Fibroblast of peridontal ligament (primary cell): ENCODE results near the gene ATXN3L.

ENCODE experiments used
- DNase-seq: peaks from one replicate; pipeline ENCODE4 v3.0.0-alpha.2; 2010; ENCODE audit errors: extremely low read depth

ATXN3L gene

DNA sequence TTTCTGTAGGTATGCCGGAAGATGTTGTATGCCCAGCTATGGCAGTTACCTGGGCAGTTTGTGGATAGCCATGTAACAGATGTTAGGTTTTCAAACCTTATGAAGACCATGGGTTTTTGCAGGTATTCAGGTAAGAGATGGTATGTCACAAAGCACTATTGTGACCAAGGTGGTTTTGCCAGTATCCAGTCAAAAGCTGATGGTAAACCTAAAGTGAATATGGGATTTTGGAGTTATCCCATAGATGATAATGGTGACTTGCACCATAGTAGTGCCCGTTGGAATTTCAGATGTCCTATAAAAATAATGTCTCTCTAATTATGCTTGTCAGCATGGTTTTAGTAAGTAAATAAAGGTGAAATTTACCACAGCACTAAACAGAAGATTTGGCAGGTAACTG is at the start of gene ATXN3L:
TSS of gene ATXN3L (minus strand) at position 101 of the 400 bp plus-strand sequence. CDS start 119 bp downstream, outside the sequence.
- DNase-seq, result no peak

DNA sequence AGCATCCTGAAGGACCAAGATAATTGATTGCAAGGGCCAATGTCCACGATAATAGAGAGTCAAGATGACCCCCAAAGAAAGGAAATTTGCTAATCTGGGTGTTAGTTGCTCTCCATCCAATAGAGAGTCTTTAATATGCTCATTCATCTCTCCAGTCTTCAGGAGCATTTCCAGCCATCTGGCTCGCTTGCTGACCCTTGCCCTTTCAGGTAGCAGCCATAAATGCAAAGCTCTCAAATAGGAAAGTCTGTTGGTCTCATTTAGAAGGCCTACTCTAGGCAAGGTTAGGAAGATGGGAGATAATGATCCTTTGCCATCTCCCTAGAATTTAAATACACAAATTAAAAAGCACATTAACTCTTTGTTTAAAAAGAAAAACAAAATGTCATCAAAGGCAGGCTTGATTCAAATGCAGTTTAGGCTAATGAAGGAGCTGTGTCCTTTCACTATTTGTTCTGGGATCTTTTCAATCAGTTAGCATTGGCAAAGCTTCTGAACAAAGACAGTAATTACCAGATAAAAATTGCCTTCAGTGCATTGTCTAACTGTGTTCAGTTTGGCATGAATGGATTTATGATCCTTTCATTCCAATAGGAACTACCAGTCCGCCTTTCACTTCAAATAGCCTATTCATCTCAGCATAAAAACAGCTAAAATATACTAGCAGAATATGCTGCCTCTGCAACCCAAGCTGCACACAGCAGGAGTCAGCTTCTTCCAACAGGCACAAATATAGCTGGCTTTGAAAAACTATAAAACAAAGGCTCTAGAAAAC is 49.6 kb upstream of the ATXN3L start:
- no peak for DNase-seq

DNA sequence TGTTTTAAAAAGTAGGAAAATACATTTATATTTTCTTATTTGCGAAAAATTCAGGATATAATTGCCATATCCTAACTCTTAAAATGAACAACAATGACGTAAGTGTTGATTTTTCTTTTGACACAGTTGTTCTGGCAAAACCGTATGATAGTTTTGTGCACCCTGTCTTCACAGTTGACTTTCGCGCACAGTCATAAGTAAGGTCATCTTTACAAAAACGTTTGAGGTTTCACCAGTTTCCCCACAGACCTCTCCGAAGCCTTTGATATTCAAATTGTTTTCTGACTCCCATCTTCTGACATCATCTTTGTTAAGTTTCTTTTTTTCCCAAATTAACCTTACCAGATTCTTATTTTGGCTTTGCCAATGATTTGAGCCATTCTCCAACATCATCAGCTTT is 48.1 kb upstream of the ATXN3L start:
- DNase-seq, result no peak

DNA sequence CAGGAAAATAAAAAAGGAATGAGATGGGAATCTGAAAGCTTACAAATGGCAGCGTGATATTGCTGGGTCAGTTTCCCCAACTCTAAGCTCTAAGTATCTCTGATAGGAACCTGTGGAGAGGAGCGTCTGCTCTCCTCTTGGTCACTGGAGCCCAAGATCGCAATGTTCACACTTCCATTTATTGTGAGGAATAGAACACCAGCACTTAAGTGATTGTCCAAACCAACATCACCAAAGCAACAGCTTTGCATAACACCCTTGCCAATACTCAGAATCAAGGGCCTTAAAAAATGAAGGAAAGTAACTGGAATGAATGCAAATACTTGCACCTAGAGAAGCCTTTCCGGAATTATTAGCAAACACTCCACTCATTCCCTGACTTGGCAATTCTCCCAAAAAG is 46.8 kb upstream of the ATXN3L start:
- DNase-seq, result no peak

DNA sequence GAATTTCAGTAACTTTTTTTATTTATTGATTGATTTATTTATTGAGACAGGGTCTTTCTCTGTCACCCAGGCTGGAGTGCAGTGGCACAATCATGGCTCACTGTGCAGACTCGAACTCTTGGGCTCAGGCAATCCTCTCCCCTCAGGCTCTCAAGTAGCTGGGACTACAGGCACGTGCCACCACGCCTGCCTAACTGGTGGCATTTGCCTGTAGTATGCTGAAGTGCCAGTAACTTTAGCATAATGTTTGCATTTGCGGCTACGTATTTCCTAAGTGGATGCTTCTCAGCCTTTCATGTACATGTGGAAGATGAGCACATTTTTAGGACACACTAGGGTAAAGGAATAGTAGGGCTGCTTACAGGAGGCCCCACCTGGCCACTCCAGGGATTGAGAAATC is 45.3 kb upstream of the ATXN3L start:
- no peak for DNase-seq

DNA sequence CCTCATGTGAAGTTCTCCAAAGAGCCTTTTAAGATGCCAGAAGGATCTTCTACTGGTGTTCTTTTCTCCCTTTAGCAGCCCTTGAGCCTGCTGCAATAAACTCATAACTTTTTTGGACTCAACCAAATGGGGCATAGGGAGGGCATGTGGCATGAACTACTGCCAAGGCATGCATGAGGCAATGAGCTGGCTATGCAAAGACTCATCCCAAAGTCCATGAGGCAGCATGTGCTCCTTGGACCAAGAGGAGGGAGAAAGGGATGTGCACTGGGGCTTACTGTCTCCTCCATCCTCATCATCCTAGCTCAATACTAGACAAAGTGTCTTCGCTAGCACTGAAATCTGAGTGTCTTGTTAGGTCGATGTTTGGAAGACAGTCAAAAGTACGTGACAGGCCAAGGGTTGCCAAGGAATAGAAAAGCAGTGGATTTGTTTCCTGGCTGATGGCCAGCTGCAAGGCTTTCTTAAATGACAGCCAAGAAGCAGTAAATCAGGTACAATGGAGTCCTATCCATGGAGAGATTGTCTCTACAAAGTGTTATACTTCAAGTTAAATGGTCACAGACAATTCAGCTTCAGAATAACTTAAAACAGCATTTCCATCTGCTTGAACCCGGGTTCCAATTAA is 44.5 kb upstream of the ATXN3L start:
- peak; percentile 49 for DNase-seq

DNA sequence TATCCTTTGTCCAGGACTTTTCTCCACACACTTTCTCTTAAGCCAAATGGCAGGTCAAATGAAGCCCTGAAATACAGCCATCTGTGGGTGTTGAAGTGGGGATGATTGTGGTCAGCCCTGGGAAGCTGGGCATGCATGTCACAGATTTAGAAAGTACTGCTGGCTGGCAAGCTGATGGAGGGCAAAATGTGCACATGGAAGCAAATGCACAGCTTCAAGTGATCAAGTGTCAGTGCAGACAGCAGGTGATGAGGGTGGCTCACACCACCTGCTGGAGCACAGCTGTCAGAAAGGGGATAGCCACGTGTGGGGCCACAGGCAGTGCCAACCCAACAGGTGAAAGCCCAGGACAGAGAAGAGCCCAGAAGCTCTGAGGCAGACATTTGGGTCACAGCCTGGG is 40.3 kb upstream of the ATXN3L start:
- no peak for DNase-seq

DNA sequence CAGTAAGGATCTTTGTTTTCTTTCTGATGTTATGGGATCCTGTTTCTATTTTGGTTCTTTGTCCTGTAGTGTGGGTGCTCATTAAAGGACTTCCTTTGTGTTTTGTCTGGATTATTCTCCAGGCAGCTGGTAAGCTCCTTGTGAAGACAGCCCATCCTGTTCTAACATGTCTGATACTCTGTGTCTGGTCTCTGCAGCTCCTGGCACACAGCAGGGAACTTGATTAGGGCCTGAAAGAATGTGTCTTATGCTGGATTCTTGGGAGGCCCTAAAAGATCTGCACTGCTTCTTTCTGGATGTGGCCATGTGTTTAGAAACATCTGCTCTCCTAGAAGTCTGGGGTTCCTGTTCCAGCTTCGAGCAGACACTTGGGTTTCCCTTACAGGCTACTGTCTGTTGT is 38.1 kb upstream of the ATXN3L start:
- peak; percentile 48 for DNase-seq

DNA sequence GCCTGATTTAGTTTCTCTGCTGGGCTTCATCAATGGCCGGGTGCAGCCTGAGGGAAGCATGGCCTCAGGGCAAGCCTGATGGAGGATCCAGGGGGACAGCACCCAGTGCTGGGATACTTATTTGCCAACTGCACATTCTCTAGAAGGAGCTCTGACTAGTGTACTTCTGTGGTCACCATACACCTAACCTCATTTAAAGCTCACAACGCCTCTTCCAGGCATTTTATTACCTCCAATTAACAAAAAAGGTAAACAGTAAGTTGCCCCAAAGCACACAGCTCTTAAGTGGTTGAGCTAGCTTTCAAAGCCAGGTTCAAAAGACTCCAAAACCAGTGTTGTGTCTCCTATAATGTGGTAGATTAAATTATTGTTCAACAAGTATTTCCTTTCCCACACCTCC is 26.8 kb upstream of the ATXN3L start:
- DNase-seq, result no peak

DNA sequence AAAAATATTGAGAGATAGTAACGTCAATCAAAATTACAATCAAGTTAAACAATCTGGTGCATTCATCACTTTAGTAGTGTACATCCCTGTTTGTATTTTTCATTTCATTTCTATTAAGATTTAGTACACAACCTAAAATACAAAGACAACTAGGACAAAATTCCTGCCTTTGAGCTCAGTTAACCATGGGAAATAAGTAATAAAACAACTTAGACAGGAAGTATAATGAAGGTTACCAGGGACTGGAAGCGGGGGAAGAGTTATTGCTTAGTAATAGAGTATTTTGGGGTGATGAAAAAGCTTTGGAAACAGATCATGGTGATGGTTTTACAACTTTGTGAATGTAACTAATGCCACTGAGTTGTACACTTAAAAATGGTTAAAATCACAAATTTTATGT is 25.6 kb upstream of the ATXN3L start:
- no peak for DNase-seq

DNA sequence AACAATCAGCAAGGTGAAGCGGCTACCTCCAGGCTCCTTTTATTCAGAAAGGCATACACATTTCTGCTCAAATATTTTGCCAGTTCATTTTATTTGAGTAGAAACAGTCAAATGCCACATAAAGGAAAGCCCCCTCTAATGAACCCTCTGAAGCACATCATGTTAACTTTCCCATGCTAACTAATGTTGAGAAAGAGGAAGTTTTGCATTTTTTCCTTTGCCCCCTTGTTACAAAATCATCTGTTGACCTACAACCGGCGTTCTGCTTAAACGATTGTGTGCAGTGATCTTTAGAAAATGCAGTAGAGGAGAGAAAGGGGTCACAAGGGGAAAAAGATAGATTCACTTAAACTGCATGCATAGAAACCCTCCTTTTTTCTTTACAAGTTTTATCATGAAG is 25.2 kb upstream of the ATXN3L start:
- DNase-seq, result no peak

DNA sequence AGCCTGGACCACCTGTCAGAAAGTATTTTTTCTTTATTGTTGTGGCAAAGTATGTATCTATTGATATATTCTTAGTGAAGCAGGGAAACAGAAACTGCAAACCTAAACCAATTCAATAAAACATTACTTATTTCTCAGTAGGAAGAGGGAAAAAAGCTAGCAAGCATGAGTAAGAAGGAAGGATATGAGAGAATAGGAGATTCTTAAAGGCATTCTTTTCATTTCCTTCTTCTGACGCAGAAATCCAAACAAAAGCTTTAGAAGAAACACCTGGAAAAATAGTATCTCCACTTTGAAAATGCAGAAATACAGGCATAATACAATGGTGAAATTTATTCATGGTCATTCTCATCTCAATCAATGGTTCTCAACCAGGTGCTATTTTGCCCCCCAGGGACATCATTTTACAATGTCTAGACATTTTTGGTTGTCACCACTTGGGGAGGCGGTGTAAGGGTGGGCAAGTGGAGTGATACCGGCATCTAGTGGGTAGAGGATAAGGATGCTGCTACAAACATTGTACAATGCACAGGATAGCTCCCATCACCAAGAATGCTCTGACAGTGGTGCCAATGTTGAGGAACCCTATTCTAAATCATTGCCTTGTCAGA is 21.7 kb upstream of the ATXN3L start:
- no peak for DNase-seq

DNA sequence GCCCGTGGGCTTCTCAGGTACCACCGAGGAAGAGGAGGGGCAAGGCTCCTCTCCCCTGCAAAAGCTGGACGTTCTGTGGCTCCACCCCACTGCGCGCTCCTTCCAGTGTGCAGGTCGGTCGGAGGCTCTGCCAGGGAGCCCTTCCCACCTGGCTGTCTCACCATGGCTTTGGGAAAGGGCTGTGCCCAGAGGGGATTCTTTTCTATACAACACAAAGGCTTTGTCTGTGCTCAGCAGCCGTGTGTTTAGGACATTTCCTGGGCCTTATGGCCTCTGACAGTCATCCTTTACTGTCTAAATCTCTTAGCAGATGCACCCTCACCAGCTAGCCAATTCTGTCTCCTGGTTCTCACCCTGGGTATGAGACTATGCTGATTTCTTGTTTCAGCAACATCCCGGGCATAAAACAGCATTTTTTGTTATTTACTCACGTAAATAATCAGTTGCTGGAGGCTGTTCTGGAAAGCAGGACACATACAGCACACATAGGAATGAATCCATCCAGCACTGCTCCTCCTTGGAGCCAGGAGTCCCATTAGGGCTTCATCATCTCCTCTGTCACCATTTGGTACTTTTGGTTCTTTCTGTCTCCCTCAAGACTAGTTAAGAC is 20.4 kb upstream of the ATXN3L start:
- DNase-seq, result peak; percentile 26

DNA sequence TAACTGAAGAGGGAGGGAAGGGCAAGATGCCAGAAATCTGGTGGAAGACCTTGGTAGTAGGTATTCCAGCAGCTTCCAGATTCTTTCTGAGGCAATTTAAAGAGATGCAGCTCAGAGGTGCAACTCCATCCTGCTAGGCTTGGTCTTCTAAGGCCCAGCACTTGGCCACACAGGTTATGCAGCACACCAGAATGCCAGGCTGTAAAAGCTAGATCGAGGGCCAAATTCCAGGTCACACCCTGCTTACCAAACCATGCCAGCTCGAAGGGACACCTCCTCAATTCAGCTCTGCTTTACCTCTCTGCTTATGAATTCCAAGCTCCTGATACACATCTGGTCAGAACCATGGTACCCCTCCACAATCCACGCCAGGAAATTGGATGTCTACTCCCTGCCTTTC is 19.8 kb upstream of the ATXN3L start:
- no peak for DNase-seq

DNA sequence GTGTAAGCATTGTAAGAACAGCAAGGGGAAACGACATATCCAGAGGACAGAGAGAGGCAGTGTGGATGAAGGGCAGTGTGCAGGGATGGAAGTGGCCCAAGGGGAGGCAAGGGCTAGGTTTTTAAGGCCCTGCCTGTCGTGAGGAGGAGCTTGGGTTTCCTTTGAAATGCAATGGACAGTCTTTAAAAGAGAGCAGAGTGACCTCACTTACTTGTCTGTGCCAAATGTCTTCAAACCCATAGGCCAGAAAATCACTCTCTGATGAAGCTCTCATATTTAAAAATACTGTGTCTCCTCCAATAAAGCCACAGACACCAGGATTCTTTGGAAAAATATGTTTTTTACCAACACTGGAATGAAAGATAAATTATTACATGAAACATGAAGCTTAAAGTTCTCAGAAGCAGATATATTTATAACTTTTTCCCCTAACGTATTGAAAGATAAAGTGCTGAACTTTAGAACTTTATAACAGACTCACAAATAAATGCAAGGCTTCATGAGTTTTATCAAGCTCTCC is 19.2 kb upstream of the ATXN3L start:
- peak; percentile 4 for DNase-seq

DNA sequence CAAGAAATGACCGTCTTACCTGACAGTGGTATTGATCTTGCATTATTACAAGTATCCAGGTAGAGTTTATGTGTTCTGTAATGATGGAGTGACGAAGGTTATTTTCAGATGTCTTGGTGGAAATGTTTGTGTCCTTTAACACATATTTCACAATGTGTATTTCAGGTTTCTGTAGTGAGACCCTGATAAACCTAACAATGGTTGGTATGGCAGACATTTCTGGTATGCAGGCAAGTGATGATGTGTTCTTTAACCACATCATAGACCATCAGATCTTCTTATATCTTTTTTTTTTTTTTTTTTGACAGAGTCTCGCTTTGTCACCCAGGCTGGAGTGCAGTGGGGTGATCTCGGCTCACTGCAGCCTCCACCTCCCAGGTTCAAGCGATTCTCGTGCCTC is 14.6 kb upstream of the ATXN3L start:
- DNase-seq, result no peak

DNA sequence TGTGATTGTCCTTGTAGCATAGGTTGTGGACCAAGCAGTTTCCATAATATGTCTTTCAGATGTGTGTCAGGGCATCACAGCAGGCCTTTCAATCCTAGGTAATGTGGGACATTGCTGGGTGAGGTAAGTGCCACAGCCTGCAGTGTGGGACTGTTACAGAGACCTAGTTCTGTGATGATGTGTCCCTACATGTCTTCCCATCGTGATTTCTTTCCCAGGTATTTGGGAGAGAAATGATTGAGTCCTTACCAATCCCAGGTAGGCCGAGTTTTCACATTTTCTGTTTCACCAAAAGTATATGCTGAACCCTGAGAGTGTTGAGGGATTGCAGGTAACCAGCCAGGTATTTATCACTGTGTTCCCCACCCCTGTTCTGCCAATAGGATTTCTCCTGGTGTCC is 10.6 kb upstream of the ATXN3L start:
- no peak for DNase-seq

DNA sequence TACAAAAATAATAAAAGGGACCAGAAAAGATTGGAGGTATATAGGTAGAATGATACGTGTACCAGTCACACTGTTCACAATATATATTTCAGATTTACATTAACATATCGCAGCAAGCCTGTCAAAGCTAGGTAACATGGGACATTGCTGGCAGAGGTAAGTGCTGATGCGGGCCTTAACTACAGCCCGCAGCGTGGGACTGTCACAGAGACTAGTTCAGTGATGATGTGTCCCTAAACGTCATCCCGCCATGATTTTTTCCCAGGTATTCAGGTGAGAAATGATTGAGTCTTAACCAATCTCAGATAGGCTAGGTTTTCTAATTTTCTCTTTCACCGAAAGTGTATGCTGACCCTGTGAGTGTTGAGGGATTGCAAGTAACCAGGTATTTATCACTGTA is 7.8 kb upstream of the ATXN3L start:
- no peak for DNase-seq

DNA sequence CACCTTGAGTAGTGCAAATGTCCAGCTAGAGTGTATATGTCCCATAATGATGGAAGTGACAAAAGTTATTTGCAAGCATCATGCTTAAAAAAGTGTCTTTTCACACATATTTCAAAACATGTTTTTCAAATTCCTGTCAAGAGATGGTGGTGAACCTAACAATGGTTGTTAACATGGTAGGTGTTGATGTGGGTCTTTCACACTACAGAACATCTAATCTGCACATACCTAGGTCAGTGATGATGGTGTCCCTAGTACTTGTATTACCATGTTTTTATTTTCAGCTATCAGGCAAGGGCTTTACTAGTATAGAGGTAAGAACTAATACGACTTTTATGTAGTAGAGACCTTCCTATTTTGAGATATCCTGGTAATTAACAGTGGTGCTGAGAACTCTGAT is 3.4 kb upstream of the ATXN3L start:
- no peak for DNase-seq

DNA sequence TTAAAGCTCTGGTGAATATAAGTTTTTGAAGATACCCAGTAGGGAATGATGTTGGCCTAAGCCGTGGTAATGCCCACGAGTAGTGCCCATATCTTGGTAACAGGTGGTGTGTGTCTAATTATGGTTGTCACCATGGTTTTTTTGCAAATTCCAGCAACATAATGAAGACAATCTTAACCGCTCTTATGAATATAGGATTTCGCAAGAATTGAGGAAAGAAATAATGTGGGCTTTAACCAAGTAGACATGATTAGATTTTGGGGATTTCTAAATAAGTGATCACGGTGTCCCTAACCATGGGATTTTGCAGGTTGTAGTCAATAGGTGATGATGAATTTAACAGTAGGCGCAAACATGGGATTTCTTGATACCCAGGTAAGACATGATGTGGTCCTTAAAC is 2.5 kb downstream of the ATXN3L start:
- DNase-seq, result no peak

DNA sequence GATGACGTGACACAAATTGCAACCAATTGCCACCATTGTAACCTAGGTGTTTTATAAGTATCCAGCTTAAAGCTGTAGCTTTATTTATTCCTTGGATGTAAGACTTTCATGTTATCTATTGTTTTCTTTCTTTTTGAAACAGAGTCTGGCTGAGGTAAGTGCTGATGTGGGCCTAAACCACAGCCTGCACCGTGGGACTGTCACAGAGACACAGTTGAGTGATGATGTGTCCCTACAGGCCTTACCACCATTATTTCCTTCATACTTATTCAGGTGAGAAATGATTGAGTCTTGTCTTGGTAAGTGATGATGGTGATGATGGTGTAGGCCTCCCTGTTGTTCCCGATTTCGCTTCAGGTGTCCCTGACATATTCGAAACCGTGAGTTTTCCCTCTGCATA is 8.3 kb downstream of the ATXN3L start:
- no peak for DNase-seq

DNA sequence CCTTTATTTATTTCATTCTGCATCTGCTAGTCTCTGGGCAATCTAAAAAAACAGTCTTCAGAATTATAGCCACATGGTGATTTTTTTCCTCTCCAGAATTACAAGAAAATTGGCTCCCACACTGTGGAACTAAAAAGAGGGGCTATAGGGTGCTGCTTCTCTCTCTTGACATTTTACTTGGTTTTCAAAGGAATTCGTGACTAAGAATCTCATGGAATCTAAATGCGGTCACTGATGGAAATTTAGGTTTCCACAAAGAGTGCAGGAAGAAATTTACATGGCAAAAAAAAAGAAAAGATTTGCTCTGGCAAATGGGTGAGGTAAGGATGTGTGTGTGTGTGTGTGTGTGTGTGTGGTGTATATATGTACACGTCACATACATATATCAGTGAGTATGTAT is 10.2 kb downstream of the ATXN3L start:
- DNase-seq, result peak; percentile 87

DNA sequence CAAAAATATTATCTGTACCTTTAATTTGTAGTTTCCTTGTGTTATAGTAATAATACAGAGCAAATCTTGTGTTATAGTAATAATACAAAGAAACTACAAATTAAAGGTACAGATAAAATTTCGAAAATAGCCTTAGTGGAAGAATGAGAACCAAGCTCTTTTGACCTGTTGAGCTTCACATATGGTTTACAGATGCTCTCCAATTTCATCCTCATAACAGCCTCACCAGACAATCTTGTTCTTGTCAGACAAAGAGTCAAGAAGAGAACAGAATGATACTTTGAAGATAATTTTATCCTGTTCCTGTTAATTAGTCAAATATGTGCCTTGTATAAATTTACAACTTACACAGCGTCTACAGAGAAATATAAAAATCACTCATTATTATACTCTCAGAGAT is 12.8 kb downstream of the ATXN3L start:
- peak; percentile 16 for DNase-seq
